Mammary epithelial cell (primary cell): ENCODE data around the gene USB1.

ENCODE experiments used
- CTCF ChIP-seq, 2 donors: IDR thresholded peaks in 1 of 2; conservative IDR thresholded peaks in 1 of 2; 2 replicates each; pipeline ENCODE4 v1.5.1; 2011 to 2012; ENCODE audit warnings: inconsistent platforms in 2 of 2, low read length in 2 of 2, mild to moderate bottlenecking in 2 of 2, control low read depth in 1 of 2, low read depth in 1 of 2; ENCODE audit not compliant: insufficient read depth in 1 of 2; ENCODE audit errors: extremely low read depth in 1 of 2
- EZH2 ChIP-seq: IDR thresholded peaks from 2 replicates; pipeline ENCODE4 v1.6.1; 2012; ENCODE audit warnings: low read length, inconsistent platforms, borderline replicate concordance

GRCh38 chr16:57959121-57959520 lies 42.1 kb upstream of the USB1 start:
- TF ChIP-seq EZH2 (no peak), CTCF (conservative IDR thresholded peaks at IDR 0.05 in 1 of 2, IDR thresholded peaks at IDR 0.05 in 1 of 2; ENCODE audit: extremely low read depth in 1 of 2, insufficient read depth in 1 of 2, low read depth in 1 of 2, low read length in 2 of 2) (no peak)
